GM12873 (cell line): ENCODE results near the gene KATNIP.

Source experiments
- CTCF ChIP-seq: IDR thresholded peaks from 2 replicates; pipeline ENCODE4 v1.5.1; 2012; ENCODE audit warnings: low read depth, mild to moderate bottlenecking, moderate library complexity, low read length, control low read depth; ENCODE audit not compliant: insufficient read depth; ENCODE audit errors: missing control alignments

Gene KATNIP

GRCh38 chr16:27522173-27522707, 27.7 kb upstream of the KATNIP start:
- no peak for TF ChIP-seq CTCF

GRCh38 chr16:27526180-27526579, 23.8 kb upstream of the KATNIP start:
- TF ChIP-seq CTCF: no peak

GRCh38 chr16:27528294-27528693, 21.6 kb upstream of the KATNIP start:
- TF ChIP-seq CTCF: no peak

- TF ChIP-seq CTCF: no peak
Measured at GRCh38 chr16:27529962-27530361, 20.0 kb upstream of the KATNIP start.

GRCh38 chr16:27531186-27531585, 18.8 kb upstream of the KATNIP start:
- no peak for TF ChIP-seq CTCF

GRCh38 chr16:27531826-27532800, 17.8 kb upstream of the KATNIP start:
- TF ChIP-seq CTCF: no peak

GRCh38 chr16:27534256-27534655, 15.7 kb upstream of the KATNIP start:
- TF ChIP-seq CTCF: no peak
